Subcutaneous adipose tissue (tissue), 4 donors: ENCODE results near the gene PITPNC1. TPM values are rescaled to one million over a fixed set of nuclear protein-coding genes. Genes with fewer than 3 reads are reported as not detected.

Experiments
- CTCF ChIP-seq: fragments of 450-650 bp; IDR thresholded peaks from one replicate; pipeline ENCODE4 v1.5.1; 2016; ENCODE audit warnings: low read depth, mild to moderate bottlenecking, control low read depth, antibody characterized with exemption, moderate library complexity
- total RNA-seq, 4 donors: library from RNA; depleted of rRNA; stranded (reverse); fragments of >200 nt; gene quantifications; one replicate each; pipeline ENCODE4 v1.1.0, GENCODE V29; 2016

PITPNC1 gene
- total RNA-seq, 4 donors from 2014 or later, result 12.1 to 26.8 (median 18.2) TPM

GRCh38 chr17:67365738-67366192, 11.3 kb upstream of the PITPNC1 start:
- TF ChIP-seq CTCF, result no peak

- TF ChIP-seq CTCF, result no peak
These were observed 10.6 kb upstream of the PITPNC1 start, which contains the start of gene PSMD12 for GRCh38 chr17:67366193-67367157. Gene PSMD12, minus strand, starts transcription at chr17:67366577. Its CDS starts 58 bp downstream, at chr17:67366519.

- no peak for TF ChIP-seq CTCF
These were observed 7.4 kb upstream of the PITPNC1 start for GRCh38 chr17:67369676-67370075.

GRCh38 chr17:67372751-67373150, 4.3 kb upstream of the PITPNC1 start:
- TF ChIP-seq CTCF, result no peak

- TF ChIP-seq CTCF, result no peak
These were observed 2.6 kb upstream of the PITPNC1 start for GRCh38 chr17:67374329-67375053.

- TF ChIP-seq CTCF, result no peak
These were observed 2.0 kb upstream of the PITPNC1 start for GRCh38 chr17:67375054-67375427.

- TF ChIP-seq CTCF, result no peak
These were observed 1.4 kb upstream of the PITPNC1 start for GRCh38 chr17:67375716-67376115.
